Measurements from ENCODE around the gene ANO2. TPM values are rescaled to one million over a fixed set of nuclear protein-coding genes. Genes with fewer than 3 reads are reported as not detected.

ANO2 gene
- polyA plus RNA-seq, 1 experiment: 0.09 TPM

GRCh38 chr12:5630726-5631125 is 314.3 kb downstream of the ANO2 start:
- no peak for TF ChIP-seq CTCF (IDR thresholded peaks at IDR 0.05; ENCODE audit: low read depth, low read length)
- Histone ChIP-seq H3K27ac (ENCODE audit: low read depth, low read length) (no peak overlapping the region), H3K9me3 (ENCODE audit: control insufficient read depth, insufficient read depth, low read length) (no peaks in the 10 kb centered on the region; the same call in 1 of the 2 replicates), H3K27me3 (ENCODE audit: control insufficient read depth, insufficient read depth, low read length) (peaks cover 20% of the 10 kb centered on the region), H3K4me3 (ENCODE audit: low read depth, low read length) (no peak overlapping the region)
- CTCF ChIA-PET: no interaction called here
- POLR2A ChIA-PET: no interaction called here
- no peak for DNase-seq (ENCODE audit: low read depth, low spot score)

- ChIA-PET CTCF (no interaction called here), POLR2A (no interaction called here)
- Histone ChIP-seq H3K27me3 (ENCODE audit: control insufficient read depth, insufficient read depth, low read length) (peaks cover 14% of the 10 kb centered on the region), H3K27ac (ENCODE audit: low read depth, low read length) (no peak overlapping the region), H3K4me3 (ENCODE audit: low read depth, low read length) (no peak overlapping the region), H3K9me3 (ENCODE audit: control insufficient read depth, insufficient read depth, low read length) (no peaks in the 10 kb centered on the region; the same call in 1 of the 2 replicates)
- no peak for DNase-seq (ENCODE audit: low read depth, low spot score)
- no peak for TF ChIP-seq CTCF (IDR thresholded peaks at IDR 0.05; ENCODE audit: low read depth, low read length)
These were observed 316.6 kb downstream of the ANO2 start for GRCh38 chr12:5628501-5628900.

- ChIA-PET POLR2A (no interaction called here), CTCF (no interaction called here)
These were observed 317.9 kb downstream of the ANO2 start for GRCh38 chr12:5627053-5627630.

GRCh38 chr12:5626151-5626550 is 318.9 kb downstream of the ANO2 start:
- CTCF ChIA-PET: no interaction called here
- Histone ChIP-seq H3K27ac (ENCODE audit: low read depth, low read length) (no peak overlapping the region), H3K27me3 (ENCODE audit: control insufficient read depth, insufficient read depth, low read length) (peaks cover 11% of the 10 kb centered on the region), H3K9me3 (ENCODE audit: control insufficient read depth, insufficient read depth, low read length) (no peaks in the 10 kb centered on the region), H3K4me3 (ENCODE audit: low read depth, low read length) (no peak overlapping the region)
- no peak for TF ChIP-seq CTCF (IDR thresholded peaks at IDR 0.05; ENCODE audit: low read depth, low read length)
- POLR2A ChIA-PET: no interaction called here
- no peak for DNase-seq (ENCODE audit: low read depth, low spot score)

More at GRCh38 chr12:5627053-5627630, 317.9 kb downstream of the ANO2 start:
- no peak for DNase-seq (ENCODE audit: low read depth, low spot score)
- Histone ChIP-seq H3K4me3 (ENCODE audit: low read depth, low read length) (no peak overlapping the region), H3K27me3 (ENCODE audit: control insufficient read depth, insufficient read depth, low read length) (peaks cover 14% of the 10 kb centered on the region), H3K27ac (ENCODE audit: low read depth, low read length) (no peak overlapping the region), H3K9me3 (ENCODE audit: control insufficient read depth, insufficient read depth, low read length) (no peaks in the 10 kb centered on the region)
- TF ChIP-seq CTCF (IDR thresholded peaks at IDR 0.05; ENCODE audit: low read depth, low read length): no peak

- H3K9me3 ChIP-seq (ENCODE audit: control insufficient read depth, insufficient read depth, low read length): no peaks in the 10 kb centered on the region
- no peak for DNase-seq (ENCODE audit: low read depth, low spot score)
- ChIA-PET CTCF (no interaction called here), POLR2A (no interaction called here)
- TF ChIP-seq CTCF (IDR thresholded peaks at IDR 0.05; ENCODE audit: low read depth, low read length): no peak
- no peak overlapping the region for H3K4me3 ChIP-seq (ENCODE audit: low read depth, low read length)
- no peak overlapping the region for H3K27ac ChIP-seq (ENCODE audit: low read depth, low read length)
- H3K27me3 ChIP-seq (ENCODE audit: control insufficient read depth, insufficient read depth, low read length): peaks cover 8% of the 10 kb centered on the region
These were observed 320.4 kb downstream of the ANO2 start for GRCh38 chr12:5624486-5625272.
